Neural progenitor cell (in vitro differentiated cells): Measurements from ENCODE around the gene PLXDC2.

Experiments used
- EZH2 ChIP-seq: fragments of 200-600 bp; sonication (generic); IDR thresholded peaks from 2 replicates; pipeline ENCODE4 v1.6.1; 2017; ENCODE audit warnings: antibody characterized with exemption, mild to moderate bottlenecking, moderate library complexity
- TF ChIP-seq, protein P1 (sequence below): fragments of 200-600 bp; sonication (generic); IDR thresholded peaks from 2 replicates; pipeline ENCODE4 v1.5.1; 2017; ENCODE audit warnings: antibody characterized with exemption, mild to moderate bottlenecking

DNA sequence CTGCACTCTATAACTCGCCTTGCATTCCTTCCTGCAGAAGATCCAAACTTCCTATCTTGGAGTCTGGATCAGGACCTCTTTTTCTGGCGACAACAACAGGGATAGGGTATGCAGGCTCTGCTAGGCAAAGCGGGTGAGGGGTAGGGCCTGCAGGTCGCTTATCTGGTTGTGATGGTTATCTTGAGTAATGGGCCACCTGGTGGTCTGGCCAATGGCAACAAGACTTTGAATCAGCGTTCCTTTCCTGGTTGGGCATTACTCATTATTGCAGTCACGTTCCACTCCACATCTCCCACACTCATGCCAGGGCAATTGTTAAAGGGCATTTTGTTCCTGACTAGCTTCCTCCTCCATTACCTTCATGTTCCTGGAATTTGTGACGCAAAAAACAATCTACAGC lies 48.4 kb upstream of the PLXDC2 start:
- TF ChIP-seq, protein P1, sequence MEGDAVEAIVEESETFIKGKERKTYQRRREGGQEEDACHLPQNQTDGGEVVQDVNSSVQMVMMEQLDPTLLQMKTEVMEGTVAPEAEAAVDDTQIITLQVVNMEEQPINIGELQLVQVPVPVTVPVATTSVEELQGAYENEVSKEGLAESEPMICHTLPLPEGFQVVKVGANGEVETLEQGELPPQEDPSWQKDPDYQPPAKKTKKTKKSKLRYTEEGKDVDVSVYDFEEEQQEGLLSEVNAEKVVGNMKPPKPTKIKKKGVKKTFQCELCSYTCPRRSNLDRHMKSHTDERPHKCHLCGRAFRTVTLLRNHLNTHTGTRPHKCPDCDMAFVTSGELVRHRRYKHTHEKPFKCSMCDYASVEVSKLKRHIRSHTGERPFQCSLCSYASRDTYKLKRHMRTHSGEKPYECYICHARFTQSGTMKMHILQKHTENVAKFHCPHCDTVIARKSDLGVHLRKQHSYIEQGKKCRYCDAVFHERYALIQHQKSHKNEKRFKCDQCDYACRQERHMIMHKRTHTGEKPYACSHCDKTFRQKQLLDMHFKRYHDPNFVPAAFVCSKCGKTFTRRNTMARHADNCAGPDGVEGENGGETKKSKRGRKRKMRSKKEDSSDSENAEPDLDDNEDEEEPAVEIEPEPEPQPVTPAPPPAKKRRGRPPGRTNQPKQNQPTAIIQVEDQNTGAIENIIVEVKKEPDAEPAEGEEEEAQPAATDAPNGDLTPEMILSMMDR, result peak; percentile 39
- TF ChIP-seq EZH2, result no peak
